LNCaP clone FGC (cell line): ENCODE data around the gene OR1E2.

Experiments used
- DNase-seq: peaks from one replicate; pipeline ENCODE4 v3.0.0-alpha.2; 2011; ENCODE audit warnings: low read depth
- H3K4me3 ChIP-seq: 2 replicates; pipeline ENCODE4 v1.5.1; 2011; ENCODE audit warnings: mild to moderate bottlenecking, low read depth, low read length, control low read depth
- TF ChIP-seq, protein P1 (sequence below): IDR thresholded peaks from 2 replicates; pipeline ENCODE4 v1.5.1; 2012; ENCODE audit warnings: mild to moderate bottlenecking; ENCODE audit not compliant: control insufficient read depth, insufficient read depth; ENCODE audit errors: extremely low read depth

OR1E2 gene, protein sequence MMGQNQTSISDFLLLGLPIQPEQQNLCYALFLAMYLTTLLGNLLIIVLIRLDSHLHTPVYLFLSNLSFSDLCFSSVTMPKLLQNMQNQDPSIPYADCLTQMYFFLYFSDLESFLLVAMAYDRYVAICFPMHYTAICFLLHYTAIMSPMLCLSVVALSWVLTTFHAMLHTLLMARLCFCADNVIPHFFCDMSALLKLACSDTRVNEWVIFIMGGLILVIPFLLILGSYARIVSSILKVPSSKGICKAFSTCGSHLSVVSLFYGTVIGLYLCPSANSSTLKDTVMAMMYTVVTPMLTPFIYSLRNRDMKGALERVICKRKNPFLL

DNA sequence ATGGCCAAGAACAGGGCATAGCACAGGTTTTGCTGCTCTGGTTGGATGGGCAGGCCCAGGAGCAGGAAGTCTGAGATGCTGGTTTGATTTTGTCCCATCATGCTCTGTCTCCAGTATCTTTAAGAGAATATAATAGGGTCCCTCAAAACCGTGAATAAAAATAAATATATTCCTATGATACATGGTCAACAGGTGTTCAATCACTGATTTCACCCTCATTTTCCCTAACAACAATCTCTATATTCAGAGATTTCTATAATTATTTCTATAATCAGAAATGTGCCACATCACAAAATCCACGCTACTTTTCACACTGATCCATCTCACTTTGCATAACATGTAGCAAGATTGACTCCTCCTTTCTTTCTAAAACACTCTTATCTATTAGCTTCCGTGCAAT lies at the start of gene OR1E2:
TSS of gene OR1E2 (minus strand) at position 101 of the 400 bp plus-strand sequence. CDS start at position 101, 0 bp downstream.
- no peak within 1 kb of the TSS for H3K4me3 ChIP-seq
- TF ChIP-seq, protein P1, sequence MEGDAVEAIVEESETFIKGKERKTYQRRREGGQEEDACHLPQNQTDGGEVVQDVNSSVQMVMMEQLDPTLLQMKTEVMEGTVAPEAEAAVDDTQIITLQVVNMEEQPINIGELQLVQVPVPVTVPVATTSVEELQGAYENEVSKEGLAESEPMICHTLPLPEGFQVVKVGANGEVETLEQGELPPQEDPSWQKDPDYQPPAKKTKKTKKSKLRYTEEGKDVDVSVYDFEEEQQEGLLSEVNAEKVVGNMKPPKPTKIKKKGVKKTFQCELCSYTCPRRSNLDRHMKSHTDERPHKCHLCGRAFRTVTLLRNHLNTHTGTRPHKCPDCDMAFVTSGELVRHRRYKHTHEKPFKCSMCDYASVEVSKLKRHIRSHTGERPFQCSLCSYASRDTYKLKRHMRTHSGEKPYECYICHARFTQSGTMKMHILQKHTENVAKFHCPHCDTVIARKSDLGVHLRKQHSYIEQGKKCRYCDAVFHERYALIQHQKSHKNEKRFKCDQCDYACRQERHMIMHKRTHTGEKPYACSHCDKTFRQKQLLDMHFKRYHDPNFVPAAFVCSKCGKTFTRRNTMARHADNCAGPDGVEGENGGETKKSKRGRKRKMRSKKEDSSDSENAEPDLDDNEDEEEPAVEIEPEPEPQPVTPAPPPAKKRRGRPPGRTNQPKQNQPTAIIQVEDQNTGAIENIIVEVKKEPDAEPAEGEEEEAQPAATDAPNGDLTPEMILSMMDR = no peak
- DNase-seq = no peak

DNA sequence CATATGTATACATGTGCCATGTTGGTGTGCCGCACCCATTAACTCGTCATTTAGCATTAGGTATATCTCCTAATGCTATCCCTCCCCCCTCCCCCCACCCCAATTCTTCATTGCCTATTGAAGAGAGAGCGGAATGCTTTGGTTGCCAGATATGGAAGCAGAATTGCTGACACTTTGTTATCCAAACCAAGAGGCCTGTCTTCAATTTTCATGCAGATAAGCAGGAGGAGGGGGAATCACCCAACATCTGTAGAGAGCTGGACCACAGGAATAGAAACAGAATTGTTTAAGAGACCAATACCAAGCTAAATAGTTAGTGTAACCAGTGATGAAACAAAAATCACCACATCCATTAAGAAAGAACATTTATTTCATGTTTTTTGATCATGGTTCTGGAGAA lies 49.2 kb upstream of the OR1E2 start:
- H3K4me3 ChIP-seq = no peak overlapping the region
- DNase-seq = no peak
- TF ChIP-seq, protein P1 = no peak

DNA sequence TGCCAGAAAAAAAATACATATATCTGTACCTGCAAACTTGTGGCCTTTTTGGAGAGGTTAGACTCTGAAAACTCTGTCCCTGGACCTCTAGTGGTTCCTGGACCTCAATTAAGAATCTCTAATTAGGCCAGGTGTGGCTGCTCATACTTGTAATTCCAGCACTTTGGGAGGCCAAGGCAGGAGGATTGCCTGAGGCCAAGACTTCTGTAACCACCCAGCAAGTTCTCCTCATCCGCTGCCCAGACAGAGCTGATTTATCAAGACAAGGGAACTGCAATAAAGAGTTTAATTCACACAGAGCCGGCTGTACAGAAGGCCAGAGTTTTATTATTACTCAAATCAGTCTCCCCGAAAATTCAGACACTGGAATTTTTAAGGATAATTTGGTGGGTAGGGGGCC lies 46.3 kb upstream of the OR1E2 start:
- TF ChIP-seq, protein P1 = no peak
- no peak for DNase-seq
- H3K4me3 ChIP-seq = no peak overlapping the region

DNA sequence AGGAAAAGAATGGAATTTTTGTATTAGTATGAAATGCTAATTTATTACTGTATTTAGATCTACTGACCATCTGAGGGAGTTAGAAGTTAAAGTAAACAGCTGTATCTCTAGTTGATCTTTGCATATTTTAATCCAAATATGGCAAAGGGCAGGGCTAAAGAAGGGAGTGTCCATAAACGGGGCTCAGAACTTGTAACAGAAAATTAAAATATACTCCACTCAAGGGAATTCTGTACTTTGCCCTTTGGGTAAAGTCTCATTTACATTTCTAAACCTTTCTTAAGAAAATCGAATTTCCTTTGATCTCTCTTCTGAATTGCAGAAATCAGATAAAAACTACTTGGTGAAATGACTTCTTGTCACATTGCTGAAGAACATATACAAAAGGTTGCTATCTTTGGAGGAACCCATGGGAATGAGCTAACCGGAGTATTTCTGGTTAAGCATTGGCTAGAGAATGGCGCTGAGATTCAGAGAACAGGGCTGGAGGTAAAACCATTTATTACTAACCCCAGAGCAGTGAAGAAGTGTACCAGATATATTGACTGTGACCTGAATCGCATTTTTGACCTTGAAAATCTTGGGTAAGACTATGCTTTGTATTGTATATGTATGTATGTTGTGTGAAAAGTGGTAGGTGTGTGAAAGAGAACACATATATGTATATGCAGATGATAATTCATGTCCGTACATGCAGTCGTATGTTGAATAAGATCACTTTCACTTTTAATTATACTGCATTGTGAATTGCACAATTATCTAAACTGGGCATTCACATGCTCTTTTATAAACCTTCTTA lies 42.4 kb upstream of the OR1E2 start, which contains the start of gene ASPA:
TSS of gene ASPA (plus strand) at position 186 of the 799 bp plus-strand sequence. CDS start at position 349, 163 bp downstream.
- TF ChIP-seq, protein P1 = no peak

DNA sequence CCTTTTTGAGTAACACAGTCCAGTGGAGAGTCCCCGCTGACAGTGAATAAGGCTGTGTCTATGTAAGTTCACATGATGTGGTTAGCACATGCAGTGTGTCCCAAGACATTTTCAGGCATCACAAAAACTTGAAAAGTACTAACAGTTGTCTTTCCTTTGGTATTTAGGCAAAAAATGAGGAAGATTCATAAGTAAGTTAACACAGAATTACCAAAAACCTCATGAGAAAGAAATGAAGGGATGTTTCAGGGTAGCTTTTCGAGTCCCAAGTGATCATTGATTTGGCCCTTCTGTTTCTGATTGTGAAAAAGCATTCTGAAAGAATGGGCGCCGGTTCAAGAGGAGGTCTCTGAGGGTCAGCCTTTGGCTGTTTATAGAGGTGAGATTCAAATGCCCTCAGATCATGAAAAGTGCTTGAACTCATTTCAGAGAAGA lies 41.6 kb upstream of the OR1E2 start:
- TF ChIP-seq, protein P1 = no peak
- no peak for DNase-seq
- H3K4me3 ChIP-seq = no peak overlapping the region

More for the DNA sequence above, 42.4 kb upstream of the OR1E2 start, which contains the start of gene ASPA:
- H3K4me3 ChIP-seq = no peak within 1 kb of the TSS
- no peak for DNase-seq

DNA sequence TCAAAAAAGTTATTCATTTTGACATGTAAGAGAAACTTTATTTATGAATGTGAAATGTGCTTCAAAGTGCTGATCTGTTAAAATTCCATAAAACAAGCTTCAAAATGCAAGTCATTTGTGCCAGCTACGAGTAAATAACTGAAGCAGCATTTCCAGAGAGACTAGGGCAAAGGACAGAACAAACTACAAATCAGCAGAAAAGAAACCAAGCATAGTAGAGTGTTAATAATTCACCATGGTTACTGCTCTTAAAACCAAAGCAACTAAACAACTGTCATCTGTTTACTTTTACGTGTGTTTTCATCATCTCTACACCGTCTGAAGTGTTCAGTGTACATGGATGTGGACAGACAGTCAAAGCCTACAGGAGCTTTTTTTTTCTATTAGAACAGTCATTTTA lies 40.6 kb upstream of the OR1E2 start:
- peak; percentile 13 for DNase-seq
- H3K4me3 ChIP-seq = no peak overlapping the region
- TF ChIP-seq, protein P1 = no peak
